Cerebellar cortex (tissue), 1 donor: ENCODE measurements around the gene DDX10.

Experiments used
- DNase-seq: peaks from one replicate; pipeline ENCODE4 v3.0.0-alpha.2; 2015; ENCODE audit warnings: low spot score

The DDX10 gene

GRCh38 chr11:108983636-108984420 is 319.0 kb downstream of the DDX10 start:
- DNase-seq: no peak

GRCh38 chr11:108984523-108984922 is 319.7 kb downstream of the DDX10 start:
- DNase-seq: no peak

- DNase-seq: peak; percentile 31
Observed at GRCh38 chr11:108985236-108985944, 320.5 kb downstream of the DDX10 start.

- peak; percentile 55 for DNase-seq
Observed at GRCh38 chr11:108985945-108986279, 321.0 kb downstream of the DDX10 start.
